Measurements from ENCODE around the gene NUB1.

Gene NUB1

DNA sequence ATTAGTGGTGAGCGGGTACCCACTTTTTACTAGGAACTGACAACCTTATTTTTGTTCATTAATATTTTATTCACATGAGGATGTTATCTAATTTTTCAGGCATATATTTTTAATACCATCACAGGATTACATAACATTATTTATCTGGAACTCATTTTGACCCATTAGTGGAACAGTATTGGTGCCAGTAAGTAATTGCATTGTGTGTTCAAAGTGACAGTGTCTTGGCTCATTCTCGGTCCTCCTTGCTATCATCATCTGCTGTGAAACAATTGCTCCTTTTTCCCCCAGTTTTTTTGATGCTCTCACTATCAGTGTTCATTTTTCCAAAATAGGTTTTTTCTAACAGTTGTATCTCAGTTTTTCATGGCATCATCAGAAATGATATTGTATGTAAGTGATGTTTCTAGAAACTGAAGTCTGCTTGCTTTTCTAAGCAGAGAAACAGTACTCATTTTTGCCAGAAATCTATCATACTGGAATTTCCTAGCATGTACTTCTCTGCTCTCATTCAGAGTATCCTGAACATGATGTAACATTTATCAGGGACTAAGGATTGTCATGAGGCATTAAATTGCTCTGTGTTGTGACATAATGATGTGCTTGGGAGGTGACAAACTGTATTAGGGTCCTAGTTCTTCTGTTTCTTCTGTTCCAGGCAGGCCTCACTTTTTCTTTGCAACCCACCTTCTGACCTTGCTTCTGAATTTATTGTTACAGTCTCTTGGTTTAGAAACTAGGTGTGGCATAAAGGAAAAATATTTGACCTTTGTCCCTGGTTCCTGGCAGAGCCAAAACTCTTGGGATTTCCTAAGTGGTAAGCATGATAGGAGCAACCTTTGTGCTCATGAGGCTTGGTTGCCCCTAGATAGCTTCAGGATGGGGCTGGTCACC, 4.2 kb downstream of the NUB1 start:
- H3K27me3 ChIP-seq (ENCODE audit: insufficient read depth, insufficient read length), result no peaks in the 10 kb centered on the region
- no peak for DNase-seq (ENCODE audit: low read depth, low spot score)
- H3K9ac ChIP-seq (ENCODE audit: insufficient read length, low read depth), result no peak overlapping the region
- no peak overlapping the region for H3K4me3 ChIP-seq (ENCODE audit: insufficient read length, low read depth)
- H3K36me3 ChIP-seq (ENCODE audit: insufficient read depth, insufficient read length, low read length), result peaks cover 37% of the 10 kb centered on the region
- H3K4me1 ChIP-seq (ENCODE audit: insufficient read depth, insufficient read length), result no peaks in the 10 kb centered on the region
- TF ChIP-seq SUZ12 (IDR thresholded peaks at IDR 0.05; ENCODE audit: extremely low read depth, insufficient read depth, insufficient read length), result no peak
- TF ChIP-seq YY1 (IDR thresholded peaks at IDR 0.05; ENCODE audit: insufficient read depth, insufficient read length), result no peak
- no peak for TF ChIP-seq ZNF274 (IDR thresholded peaks at IDR 0.05; ENCODE audit: low read depth, low read length)
- no peaks in the 10 kb centered on the region for H3K9me3 ChIP-seq (ENCODE audit: insufficient read depth, low read length)

DNA sequence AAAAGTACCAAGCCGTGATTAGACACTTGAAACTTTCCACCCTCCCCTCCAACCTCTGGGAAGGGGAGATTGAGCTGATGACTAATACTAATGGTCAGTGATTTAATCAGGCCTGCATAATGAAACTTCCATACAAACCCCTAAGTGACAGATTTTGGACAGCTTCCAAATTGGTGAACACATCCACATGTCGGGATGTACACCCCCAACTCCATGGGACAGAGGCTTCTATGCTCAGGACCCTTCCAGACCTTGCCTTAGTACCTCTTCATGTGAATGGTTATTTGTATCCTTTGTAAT, 4.8 kb downstream of the NUB1 start:
- DNase-seq (ENCODE audit: low read depth, low spot score), result no peak
- Histone ChIP-seq H3K9ac (ENCODE audit: insufficient read length, low read depth) (no peak overlapping the region), H3K4me1 (ENCODE audit: insufficient read depth, insufficient read length) (no peaks in the 10 kb centered on the region), H3K36me3 (ENCODE audit: insufficient read depth, insufficient read length, low read length) (peaks cover 43% of the 10 kb centered on the region), H3K4me3 (ENCODE audit: insufficient read length, low read depth) (no peak overlapping the region), H3K27me3 (ENCODE audit: insufficient read depth, insufficient read length) (no peaks in the 10 kb centered on the region), H3K9me3 (ENCODE audit: insufficient read depth, low read length) (no peaks in the 10 kb centered on the region)
- TF ChIP-seq ZNF274 (IDR thresholded peaks at IDR 0.05; ENCODE audit: low read depth, low read length) (no peak), SUZ12 (IDR thresholded peaks at IDR 0.05; ENCODE audit: extremely low read depth, insufficient read depth, insufficient read length) (no peak), YY1 (IDR thresholded peaks at IDR 0.05; ENCODE audit: insufficient read depth, insufficient read length) (no peak)

DNA sequence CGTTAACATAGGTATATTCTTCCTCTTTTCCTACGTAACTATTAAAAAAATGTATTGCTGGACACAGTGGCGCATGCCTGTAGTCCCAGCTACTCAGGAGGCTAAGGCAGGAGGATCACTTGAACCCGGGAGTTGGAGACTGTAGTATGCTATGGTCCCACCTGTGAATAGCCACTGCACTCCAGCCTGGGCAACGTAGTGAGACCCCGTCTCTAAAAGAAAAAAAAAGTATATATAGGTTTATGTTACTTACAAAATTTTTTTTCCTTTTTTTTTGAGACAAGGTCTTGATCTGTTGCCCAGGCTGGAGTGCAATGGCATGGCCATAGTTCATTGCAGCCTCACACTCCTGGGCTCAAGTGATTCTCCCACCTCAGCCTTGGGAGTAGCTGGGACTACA, 5.6 kb downstream of the NUB1 start:
- Histone ChIP-seq H3K9me3 (ENCODE audit: insufficient read depth, low read length) (no peaks in the 10 kb centered on the region), H3K4me1 (ENCODE audit: insufficient read depth, insufficient read length) (no peaks in the 10 kb centered on the region), H3K4me3 (ENCODE audit: insufficient read length, low read depth) (no peak overlapping the region), H3K27me3 (ENCODE audit: insufficient read depth, insufficient read length) (no peaks in the 10 kb centered on the region), H3K9ac (ENCODE audit: insufficient read length, low read depth) (no peak overlapping the region), H3K36me3 (ENCODE audit: insufficient read depth, insufficient read length, low read length) (peaks cover 50% of the 10 kb centered on the region)
- DNase-seq (ENCODE audit: low read depth, low spot score), result no peak
- TF ChIP-seq SUZ12 (IDR thresholded peaks at IDR 0.05; ENCODE audit: extremely low read depth, insufficient read depth, insufficient read length) (no peak), YY1 (IDR thresholded peaks at IDR 0.05; ENCODE audit: insufficient read depth, insufficient read length) (no peak), ZNF274 (IDR thresholded peaks at IDR 0.05; ENCODE audit: low read depth, low read length) (no peak)

DNA sequence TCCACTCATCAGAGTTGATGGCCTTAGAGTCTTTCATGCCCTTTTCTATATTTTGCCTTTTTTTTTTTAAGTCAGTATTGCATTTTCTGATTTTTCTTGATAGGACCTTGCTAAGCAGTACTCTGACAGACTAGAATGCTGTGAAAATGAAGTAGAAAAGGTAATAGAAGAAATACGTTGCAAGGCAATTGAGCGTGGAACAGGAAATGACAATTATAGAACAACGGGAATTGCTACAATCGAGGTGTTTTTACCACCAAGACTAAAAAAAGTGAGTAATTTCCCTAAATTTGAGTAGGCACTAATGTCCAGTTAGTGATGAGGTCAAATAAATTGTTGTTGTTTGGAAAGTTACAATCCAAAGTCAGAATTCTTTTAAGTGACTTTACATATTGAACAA, 7.4 kb downstream of the NUB1 start:
- H3K36me3 ChIP-seq (ENCODE audit: insufficient read depth, insufficient read length, low read length), result peaks cover 62% of the 10 kb centered on the region
- H3K9me3 ChIP-seq (ENCODE audit: insufficient read depth, low read length), result no peaks in the 10 kb centered on the region
- H3K4me1 ChIP-seq (ENCODE audit: insufficient read depth, insufficient read length), result no peaks in the 10 kb centered on the region
- no peak for DNase-seq (ENCODE audit: low read depth, low spot score)
- H3K27me3 ChIP-seq (ENCODE audit: insufficient read depth, insufficient read length), result no peaks in the 10 kb centered on the region
- H3K4me3 ChIP-seq (ENCODE audit: insufficient read length, low read depth), result no peak overlapping the region
- no peak overlapping the region for H3K9ac ChIP-seq (ENCODE audit: insufficient read length, low read depth)
- TF ChIP-seq ZNF274 (IDR thresholded peaks at IDR 0.05; ENCODE audit: low read depth, low read length) (no peak), YY1 (IDR thresholded peaks at IDR 0.05; ENCODE audit: insufficient read depth, insufficient read length) (no peak), SUZ12 (IDR thresholded peaks at IDR 0.05; ENCODE audit: extremely low read depth, insufficient read depth, insufficient read length) (no peak)

DNA sequence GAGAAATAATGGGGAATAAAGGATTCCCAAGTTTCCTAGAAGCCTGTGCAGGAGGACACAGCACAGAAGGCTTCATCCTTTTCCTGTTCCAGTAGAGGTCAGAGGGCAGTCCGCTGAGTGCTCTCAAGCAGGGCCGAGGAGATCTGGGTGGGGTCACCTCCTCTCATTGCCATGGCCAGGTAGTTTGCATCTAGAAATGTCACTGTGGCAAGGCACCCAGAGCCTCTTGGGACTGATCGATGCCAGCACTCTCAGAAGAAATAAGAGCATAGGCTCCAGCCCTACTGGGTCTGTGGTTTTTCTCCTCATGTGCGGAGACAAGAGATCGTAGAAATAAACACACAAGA, 7.9 kb downstream of the NUB1 start:
- Histone ChIP-seq H3K27me3 (ENCODE audit: insufficient read depth, insufficient read length) (no peaks in the 10 kb centered on the region), H3K4me1 (ENCODE audit: insufficient read depth, insufficient read length) (no peaks in the 10 kb centered on the region), H3K9ac (ENCODE audit: insufficient read length, low read depth) (no peak overlapping the region), H3K4me3 (ENCODE audit: insufficient read length, low read depth) (no peak overlapping the region), H3K36me3 (ENCODE audit: insufficient read depth, insufficient read length, low read length) (peaks cover 62% of the 10 kb centered on the region), H3K9me3 (ENCODE audit: insufficient read depth, low read length) (no peaks in the 10 kb centered on the region)
- no peak for DNase-seq (ENCODE audit: low read depth, low spot score)
- no peak for TF ChIP-seq YY1 (IDR thresholded peaks at IDR 0.05; ENCODE audit: insufficient read depth, insufficient read length)
- TF ChIP-seq SUZ12 (IDR thresholded peaks at IDR 0.05; ENCODE audit: extremely low read depth, insufficient read depth, insufficient read length), result no peak
- no peak for TF ChIP-seq ZNF274 (IDR thresholded peaks at IDR 0.05; ENCODE audit: low read depth, low read length)

DNA sequence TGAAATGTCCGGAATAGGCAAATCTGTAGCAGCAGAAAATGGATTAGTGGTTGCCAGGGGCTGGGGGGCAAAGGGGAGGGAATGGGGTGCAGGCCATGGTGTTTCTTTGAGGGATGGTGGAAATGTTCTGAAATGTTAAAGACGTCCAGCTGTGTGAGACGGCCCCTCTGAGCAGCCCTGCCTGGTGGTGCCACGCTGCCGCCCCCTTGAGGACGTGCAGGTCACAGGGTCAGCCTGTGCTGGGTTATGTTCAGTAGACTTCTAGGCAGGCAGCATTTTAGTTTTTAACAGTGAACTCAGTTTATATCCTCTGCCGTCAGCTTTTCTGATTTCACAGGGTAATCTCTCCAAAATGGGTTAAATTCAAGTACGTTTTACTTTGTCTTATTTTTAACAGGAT, 9.4 kb downstream of the NUB1 start:
- Histone ChIP-seq H3K4me3 (ENCODE audit: insufficient read length, low read depth) (no peak overlapping the region), H3K36me3 (ENCODE audit: insufficient read depth, insufficient read length, low read length) (peaks cover 65% of the 10 kb centered on the region), H3K4me1 (ENCODE audit: insufficient read depth, insufficient read length) (no peaks in the 10 kb centered on the region), H3K9me3 (ENCODE audit: insufficient read depth, low read length) (no peaks in the 10 kb centered on the region), H3K9ac (ENCODE audit: insufficient read length, low read depth) (no peak overlapping the region), H3K27me3 (ENCODE audit: insufficient read depth, insufficient read length) (no peaks in the 10 kb centered on the region)
- no peak for DNase-seq (ENCODE audit: low read depth, low spot score)
- no peak for TF ChIP-seq YY1 (IDR thresholded peaks at IDR 0.05; ENCODE audit: insufficient read depth, insufficient read length)
- no peak for TF ChIP-seq SUZ12 (IDR thresholded peaks at IDR 0.05; ENCODE audit: extremely low read depth, insufficient read depth, insufficient read length)
- no peak for TF ChIP-seq ZNF274 (IDR thresholded peaks at IDR 0.05; ENCODE audit: low read depth, low read length)

DNA sequence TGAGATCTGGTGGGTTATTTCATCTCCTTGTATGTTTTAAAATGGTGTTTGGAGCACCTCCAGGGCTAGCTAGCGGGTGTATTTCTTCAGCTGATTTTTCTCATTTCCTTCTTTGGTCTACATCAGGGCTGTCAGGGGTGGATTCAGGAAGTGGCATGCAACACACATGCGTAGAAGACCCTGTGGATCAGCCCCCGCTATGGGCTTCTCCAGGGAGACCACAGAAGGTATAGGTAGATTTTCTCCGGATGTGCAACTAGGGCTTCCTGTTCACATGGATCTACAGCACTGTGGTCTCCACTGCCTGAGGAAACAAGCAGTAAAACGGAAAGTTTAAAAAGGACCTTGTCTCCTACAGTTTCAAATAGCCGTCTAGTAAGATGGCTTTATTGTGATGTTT, 10.4 kb downstream of the NUB1 start:
- no peak overlapping the region for H3K4me3 ChIP-seq (ENCODE audit: insufficient read length, low read depth)
- TF ChIP-seq YY1 (IDR thresholded peaks at IDR 0.05; ENCODE audit: insufficient read depth, insufficient read length) (no peak), ZNF274 (IDR thresholded peaks at IDR 0.05; ENCODE audit: low read depth, low read length) (no peak), SUZ12 (IDR thresholded peaks at IDR 0.05; ENCODE audit: extremely low read depth, insufficient read depth, insufficient read length) (no peak)
- no peaks in the 10 kb centered on the region for H3K9me3 ChIP-seq (ENCODE audit: insufficient read depth, low read length)
- no peak for DNase-seq (ENCODE audit: low read depth, low spot score)
- H3K4me1 ChIP-seq (ENCODE audit: insufficient read depth, insufficient read length), result no peaks in the 10 kb centered on the region
- peaks cover 65% of the 10 kb centered on the region for H3K36me3 ChIP-seq (ENCODE audit: insufficient read depth, insufficient read length, low read length)
- no peaks in the 10 kb centered on the region for H3K27me3 ChIP-seq (ENCODE audit: insufficient read depth, insufficient read length)
- no peak overlapping the region for H3K9ac ChIP-seq (ENCODE audit: insufficient read length, low read depth)

All from NT2/D1 (cell line).